ENCODE results near the gene RCE1.

GRCh38 chr11:66885469-66885868 is 42.2 kb downstream of the RCE1 start:
- TF ChIP-seq, protein P1, sequence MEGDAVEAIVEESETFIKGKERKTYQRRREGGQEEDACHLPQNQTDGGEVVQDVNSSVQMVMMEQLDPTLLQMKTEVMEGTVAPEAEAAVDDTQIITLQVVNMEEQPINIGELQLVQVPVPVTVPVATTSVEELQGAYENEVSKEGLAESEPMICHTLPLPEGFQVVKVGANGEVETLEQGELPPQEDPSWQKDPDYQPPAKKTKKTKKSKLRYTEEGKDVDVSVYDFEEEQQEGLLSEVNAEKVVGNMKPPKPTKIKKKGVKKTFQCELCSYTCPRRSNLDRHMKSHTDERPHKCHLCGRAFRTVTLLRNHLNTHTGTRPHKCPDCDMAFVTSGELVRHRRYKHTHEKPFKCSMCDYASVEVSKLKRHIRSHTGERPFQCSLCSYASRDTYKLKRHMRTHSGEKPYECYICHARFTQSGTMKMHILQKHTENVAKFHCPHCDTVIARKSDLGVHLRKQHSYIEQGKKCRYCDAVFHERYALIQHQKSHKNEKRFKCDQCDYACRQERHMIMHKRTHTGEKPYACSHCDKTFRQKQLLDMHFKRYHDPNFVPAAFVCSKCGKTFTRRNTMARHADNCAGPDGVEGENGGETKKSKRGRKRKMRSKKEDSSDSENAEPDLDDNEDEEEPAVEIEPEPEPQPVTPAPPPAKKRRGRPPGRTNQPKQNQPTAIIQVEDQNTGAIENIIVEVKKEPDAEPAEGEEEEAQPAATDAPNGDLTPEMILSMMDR (conservative IDR thresholded peaks at IDR 0.05 in 1 of 2, IDR thresholded peaks at IDR 0.05 in 1 of 2; ENCODE audit: low read depth in 1 of 2, low read length in 2 of 2), result no peak
- TF ChIP-seq EZH2 (IDR thresholded peaks at IDR 0.05; ENCODE audit: low read length, missing control alignments), result no peak

Data from fibroblast of lung (primary cell).